EH (cell line): Measurements from ENCODE around the gene RASA3.
A peak's percentile ranks its signal among the peaks of the same experiment; 100 is the strongest.

Experiments used
- DNase-seq: peaks from one replicate; pipeline ENCODE4 v3.0.0-alpha.2; 2015; ENCODE audit warnings: low read depth

The RASA3 gene

GRCh38 chr13:114067381-114067885, 65.0 kb downstream of the RASA3 start:
- peak; percentile 92 for DNase-seq

GRCh38 chr13:114066956-114067355, 65.5 kb downstream of the RASA3 start:
- no peak for DNase-seq

- peak; percentile 15 for DNase-seq
Measured at GRCh38 chr13:114065926-114066774, 66.3 kb downstream of the RASA3 start.

- DNase-seq: peak; percentile 100
Measured at GRCh38 chr13:114065141-114065925, 67.1 kb downstream of the RASA3 start.

GRCh38 chr13:114064450-114065140, 67.8 kb downstream of the RASA3 start:
- DNase-seq: peak; percentile 67

- DNase-seq: peak; percentile 88
Measured at GRCh38 chr13:114063545-114064449, 68.6 kb downstream of the RASA3 start.

- no peak for DNase-seq
Measured at GRCh38 chr13:114062754-114063153, 69.7 kb downstream of the RASA3 start.

- DNase-seq: no peak
Measured at GRCh38 chr13:114062341-114062740, 70.1 kb downstream of the RASA3 start.

- DNase-seq: no peak
Measured at GRCh38 chr13:114061744-114062143, 70.7 kb downstream of the RASA3 start.

- no peak for DNase-seq
Measured at GRCh38 chr13:114061047-114061446, 71.4 kb downstream of the RASA3 start.

- DNase-seq: peak; percentile 48
Measured at GRCh38 chr13:114059946-114060860, 72.2 kb downstream of the RASA3 start.

- DNase-seq: no peak
Measured at GRCh38 chr13:114059428-114059827, 73.0 kb downstream of the RASA3 start.

GRCh38 chr13:114058051-114058867, 74.2 kb downstream of the RASA3 start:
- DNase-seq: no peak

GRCh38 chr13:114057166-114058050, 75.0 kb downstream of the RASA3 start:
- DNase-seq: no peak

GRCh38 chr13:114056205-114057013, 76.0 kb downstream of the RASA3 start:
- no peak for DNase-seq

GRCh38 chr13:114055766-114056165, 76.7 kb downstream of the RASA3 start:
- DNase-seq: no peak

GRCh38 chr13:114054830-114055439, 77.5 kb downstream of the RASA3 start:
- no peak for DNase-seq
